Bronchial epithelial cell (primary cell): ENCODE measurements around the gene TTC19. TPM values are rescaled to one million over a fixed set of nuclear protein-coding genes. Genes with fewer than 3 reads are reported as not detected.

ENCODE experiments used
- DNase-seq: peaks from one replicate; pipeline ENCODE4 v3.0.0-alpha.2; 2010; ENCODE audit warnings: low read depth
- FAIRE-seq: peaks from 2 replicates; lab custom pipeline; 2011; peaks lifted over from hg19 to GRCh38; lab: Jason Lieb, UNC
- H3K27me3 ChIP-seq: 2 replicates; pipeline ENCODE4 v1.5.1; 2011; ENCODE audit warnings: low read length; ENCODE audit not compliant: control insufficient read depth, insufficient read depth
- H3K36me3 ChIP-seq: 2 replicates; pipeline ENCODE4 v1.5.1; 2011; ENCODE audit warnings: low read length; ENCODE audit not compliant: control insufficient read depth, insufficient read depth
- H3K4me3 ChIP-seq: 2 replicates; pipeline ENCODE4 v1.5.1; 2011; ENCODE audit warnings: mild to moderate bottlenecking, low read depth, low read length, control low read depth
- CTCF ChIP-seq: IDR thresholded peaks from 2 replicates; pipeline ENCODE4 v1.5.1; 2011; ENCODE audit warnings: mild to moderate bottlenecking, moderate library complexity, low read length, control low read depth, inconsistent platforms; ENCODE audit not compliant: insufficient read depth, severe bottlenecking
- total RNA-seq: library from RNA; depleted of rRNA; stranded (reverse); fragments of >200 nt; gene quantifications from 2 replicates; pipeline ENCODE4 v1.2.1, GENCODE V29; 2014

TTC19 gene
- 32.5 and 34.8 TPM in 2 replicates for total RNA-seq

- Histone ChIP-seq H3K36me3 (peaks cover 14% of the 10 kb centered on the region), H3K4me3 (peak within 1 kb of the TSS; percentile 58), H3K27me3 (no peaks in the 10 kb centered on the region)
- DNase-seq (peak; percentile 89), FAIRE-seq (no peak)
- peak; percentile 25 for TF ChIP-seq CTCF
Measured at GRCh38 chr17:15999141-15999973, at the start of gene TTC19, which contains the start of gene ZSWIM7. Gene TTC19, plus strand, starts transcription at chr17:15999824. Its CDS starts 25 bp downstream, at chr17:15999849. Gene ZSWIM7, minus strand, starts transcription at chr17:15999704. Its CDS starts 110 bp downstream, at chr17:15999594.

- TF ChIP-seq CTCF = no peak
- H3K36me3 ChIP-seq = peaks cover 8% of the 10 kb centered on the region
- FAIRE-seq = no peak
- H3K4me3 ChIP-seq = no peak overlapping the region
- DNase-seq = no peak
- no peaks in the 10 kb centered on the region for H3K27me3 ChIP-seq
Measured at GRCh38 chr17:15951368-15952047, 48.1 kb upstream of the TTC19 start.

- FAIRE-seq = no peak
- H3K4me3 ChIP-seq = no peak overlapping the region
- no peak for TF ChIP-seq CTCF
- peaks cover 8% of the 10 kb centered on the region for H3K36me3 ChIP-seq
- no peaks in the 10 kb centered on the region for H3K27me3 ChIP-seq
- no peak for DNase-seq
Measured at GRCh38 chr17:15952048-15952532, 47.5 kb upstream of the TTC19 start.

- H3K27me3 ChIP-seq = no peaks in the 10 kb centered on the region
- FAIRE-seq (no peak), DNase-seq (no peak)
- peaks cover 8% of the 10 kb centered on the region for H3K36me3 ChIP-seq
- no peak for TF ChIP-seq CTCF
- no peak overlapping the region for H3K4me3 ChIP-seq
Measured at GRCh38 chr17:15952916-15953790, 46.5 kb upstream of the TTC19 start.

- DNase-seq (peak; percentile 96), FAIRE-seq (no peak)
- no peaks in the 10 kb centered on the region for H3K27me3 ChIP-seq
- TF ChIP-seq CTCF = no peak
- H3K4me3 ChIP-seq = no peak overlapping the region
- peaks cover 8% of the 10 kb centered on the region for H3K36me3 ChIP-seq
Measured at GRCh38 chr17:15954222-15954621, 45.4 kb upstream of the TTC19 start.
